T-helper 9 cell (primary cell): ENCODE results near the gene THOC6.
A peak's percentile ranks its signal among the peaks of the same experiment; 100 is the strongest.

Source experiments
- DNase-seq: peaks from one replicate; pipeline ENCODE4 v3.0.0-alpha.2; 2020

Gene THOC6

GRCh38 chr16:3017794-3018506 is 5.9 kb upstream of the THOC6 start, which contains the start of gene CLDN6:
CLDN6 (minus strand) TSS chr16:3018183; CDS start chr16:3016021, 2,162 bp downstream.
- no peak for DNase-seq

DNA sequence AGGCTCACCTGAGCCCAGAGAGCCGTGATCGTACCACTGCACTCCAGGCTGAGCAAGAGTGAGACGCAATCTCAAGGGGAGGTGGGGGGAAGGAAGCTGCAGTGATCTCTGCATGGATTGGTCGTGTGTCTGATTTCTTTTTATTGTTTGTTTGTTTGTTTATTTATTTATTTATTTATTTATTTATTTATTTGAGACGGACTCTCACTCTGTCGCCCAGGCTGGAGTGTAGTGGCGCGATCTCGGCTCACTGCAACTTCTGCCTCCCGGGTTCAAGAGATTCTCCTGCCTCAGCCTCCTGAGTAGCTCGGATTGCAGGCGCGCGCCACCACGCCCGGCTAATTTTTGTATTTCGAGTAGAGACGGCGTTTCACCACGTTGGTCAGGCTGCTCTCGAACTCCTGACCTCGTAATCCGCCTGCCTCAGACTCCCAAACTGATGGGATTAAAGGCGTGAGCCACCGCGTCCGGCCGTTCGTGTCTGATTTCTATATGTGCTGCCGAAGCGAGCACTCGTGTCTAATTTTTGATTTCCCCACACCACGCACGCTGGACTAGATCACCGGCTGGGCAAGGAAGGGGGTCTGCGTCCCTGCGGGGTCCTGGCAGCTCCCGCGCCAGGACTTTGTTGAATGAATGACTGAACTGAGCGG is 4.1 kb upstream of the THOC6 start:
- no peak for DNase-seq

DNA sequence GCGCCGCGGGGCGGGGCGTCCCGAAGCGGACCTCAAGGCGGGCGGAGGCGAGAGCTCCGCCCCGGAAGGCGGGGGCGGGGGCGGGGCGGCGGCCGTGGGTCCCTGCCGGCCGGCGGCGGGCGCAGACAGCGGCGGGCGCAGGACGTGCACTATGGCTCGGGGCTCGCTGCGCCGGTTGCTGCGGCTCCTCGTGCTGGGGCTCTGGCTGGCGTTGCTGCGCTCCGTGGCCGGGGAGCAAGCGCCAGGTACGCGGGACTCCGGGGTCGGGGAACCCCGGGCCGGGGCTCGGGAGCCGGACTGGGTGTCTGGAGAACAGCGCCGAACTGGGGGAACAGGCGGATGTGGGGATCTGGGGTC is 3.6 kb upstream of the THOC6 start, which contains the start of gene TNFRSF12A:
TSS of gene TNFRSF12A (plus strand) at position 122 of the 357 bp plus-strand sequence. CDS start at position 152, 30 bp downstream.
- peak; percentile 54 for DNase-seq

DNA sequence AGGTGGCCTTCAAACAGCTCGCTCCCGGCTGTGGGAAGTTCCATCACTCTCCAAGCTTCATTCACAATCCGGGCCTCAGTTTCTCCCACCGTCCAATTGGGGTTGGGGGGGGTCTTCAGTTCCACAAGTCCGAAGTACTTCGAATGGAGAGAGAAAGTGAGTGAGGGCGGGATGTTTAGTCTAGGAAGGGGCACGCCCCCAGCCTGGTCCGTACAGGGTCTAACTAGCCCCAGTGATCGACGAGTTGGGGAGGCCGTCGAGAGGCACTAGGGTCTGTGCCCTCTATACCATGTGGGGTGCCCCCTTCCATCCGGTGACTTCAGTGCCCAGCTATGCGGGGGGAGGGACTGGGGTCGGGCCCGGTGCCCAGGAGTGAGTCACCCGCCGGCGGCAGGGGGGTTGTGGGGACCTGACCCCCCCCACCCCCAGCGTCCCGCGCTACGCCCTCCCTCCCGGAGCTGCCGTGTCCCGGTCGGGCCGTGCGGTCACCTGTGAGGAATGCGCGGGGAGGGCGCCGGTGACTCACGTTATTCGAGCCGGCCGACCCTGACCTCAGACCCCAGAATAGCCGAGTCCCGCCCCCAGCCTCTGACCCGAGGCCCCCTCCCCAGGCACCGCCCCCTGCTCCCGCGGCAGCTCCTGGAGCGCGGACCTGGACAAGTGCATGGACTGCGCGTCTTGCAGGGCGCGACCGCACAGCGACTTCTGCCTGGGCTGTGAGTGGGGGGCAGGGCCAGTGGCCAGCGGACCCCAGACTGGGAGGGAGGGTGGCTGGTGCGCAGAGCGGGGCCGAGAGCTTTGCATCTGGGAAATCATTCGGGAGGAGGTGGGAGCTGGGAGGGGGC is 3.0 kb upstream of the THOC6 start:
- DNase-seq: peak; percentile 77

DNA sequence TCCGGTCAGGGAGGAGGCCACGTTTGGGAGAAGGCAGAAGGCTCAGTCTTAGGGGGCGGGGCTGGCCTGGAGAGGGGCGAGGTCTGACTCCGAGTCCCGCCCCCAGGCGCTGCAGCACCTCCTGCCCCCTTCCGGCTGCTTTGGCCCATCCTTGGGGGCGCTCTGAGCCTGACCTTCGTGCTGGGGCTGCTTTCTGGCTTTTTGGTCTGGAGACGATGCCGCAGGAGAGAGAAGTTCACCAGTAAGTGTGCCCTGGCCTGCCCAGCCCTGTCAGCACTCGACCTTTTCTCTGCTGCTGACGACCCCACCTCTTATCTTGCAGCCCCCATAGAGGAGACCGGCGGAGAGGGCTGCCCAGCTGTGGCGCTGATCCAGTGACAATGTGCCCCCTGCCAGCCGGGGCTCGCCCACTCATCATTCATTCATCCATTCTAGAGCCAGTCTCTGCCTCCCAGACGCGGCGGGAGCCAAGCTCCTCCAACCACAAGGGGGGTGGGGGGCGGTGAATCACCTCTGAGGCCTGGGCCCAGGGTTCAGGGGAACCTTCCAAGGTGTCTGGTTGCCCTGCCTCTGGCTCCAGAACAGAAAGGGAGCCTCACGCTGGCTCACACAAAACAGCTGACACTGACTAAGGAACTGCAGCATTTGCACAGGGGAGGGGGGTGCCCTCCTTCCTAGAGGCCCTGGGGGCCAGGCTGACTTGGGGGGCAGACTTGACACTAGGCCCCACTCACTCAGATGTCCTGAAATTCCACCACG is 2.2 kb upstream of the THOC6 start:
- DNase-seq: peak; percentile 78

DNA sequence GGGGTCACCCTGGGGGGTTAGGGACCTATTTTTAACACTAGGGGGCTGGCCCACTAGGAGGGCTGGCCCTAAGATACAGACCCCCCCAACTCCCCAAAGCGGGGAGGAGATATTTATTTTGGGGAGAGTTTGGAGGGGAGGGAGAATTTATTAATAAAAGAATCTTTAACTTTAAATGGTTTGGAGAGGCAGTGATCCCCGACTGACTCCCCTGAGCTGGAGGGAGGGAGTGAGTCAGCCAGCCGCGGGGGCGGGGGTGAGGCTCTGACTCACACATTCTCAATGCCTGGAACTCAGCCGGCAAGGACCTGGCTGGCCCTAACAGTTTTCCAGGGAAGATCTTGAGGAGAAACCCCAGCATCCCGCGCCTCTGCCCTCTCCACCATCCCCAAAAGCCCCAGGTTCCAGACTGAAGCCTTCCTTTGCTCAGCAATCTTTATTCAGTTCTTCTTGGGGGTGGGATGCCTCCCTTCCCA is 1.6 kb upstream of the THOC6 start:
- peak; percentile 70 for DNase-seq

DNA sequence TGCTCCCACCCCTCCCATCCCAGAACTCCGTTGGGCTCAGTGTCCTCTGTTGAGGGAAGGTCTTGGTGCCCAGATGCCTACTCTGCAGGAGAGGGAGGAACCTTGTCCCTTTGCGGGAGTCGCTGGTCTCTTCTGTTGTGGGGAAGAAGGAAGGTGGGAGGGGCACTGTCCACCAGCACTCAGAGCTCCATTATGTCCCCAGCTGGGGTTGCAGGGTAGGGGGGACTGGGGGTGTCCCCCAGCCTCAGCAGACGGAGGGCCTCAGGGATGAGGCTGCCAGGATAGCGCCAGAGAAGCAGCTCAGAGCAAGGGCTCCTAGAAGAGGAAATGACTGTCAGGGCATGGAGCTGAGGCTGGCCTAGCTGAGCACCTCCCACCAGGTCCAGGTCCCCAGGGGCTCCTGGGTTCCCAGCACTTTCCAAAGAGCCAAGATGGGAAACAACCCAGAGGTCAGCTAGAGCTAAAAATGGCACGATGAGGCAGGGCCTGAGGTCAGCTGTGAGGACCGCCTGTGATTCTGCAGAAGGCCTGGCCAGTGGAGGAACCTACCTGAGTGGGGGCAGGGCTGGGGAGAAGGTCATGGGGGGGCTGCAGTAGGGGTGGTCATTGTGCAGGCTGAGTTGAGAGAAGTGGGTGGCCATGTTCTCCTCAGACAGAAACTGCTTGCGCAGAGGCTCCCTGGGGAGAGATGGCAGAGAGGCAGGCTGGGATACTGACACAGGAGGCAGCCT is 986 bp upstream of the THOC6 start:
- DNase-seq: no peak

- no peak for DNase-seq
Measured at GRCh38 chr16:3023415-3023668, 493 bp upstream of the THOC6 start.

DNA sequence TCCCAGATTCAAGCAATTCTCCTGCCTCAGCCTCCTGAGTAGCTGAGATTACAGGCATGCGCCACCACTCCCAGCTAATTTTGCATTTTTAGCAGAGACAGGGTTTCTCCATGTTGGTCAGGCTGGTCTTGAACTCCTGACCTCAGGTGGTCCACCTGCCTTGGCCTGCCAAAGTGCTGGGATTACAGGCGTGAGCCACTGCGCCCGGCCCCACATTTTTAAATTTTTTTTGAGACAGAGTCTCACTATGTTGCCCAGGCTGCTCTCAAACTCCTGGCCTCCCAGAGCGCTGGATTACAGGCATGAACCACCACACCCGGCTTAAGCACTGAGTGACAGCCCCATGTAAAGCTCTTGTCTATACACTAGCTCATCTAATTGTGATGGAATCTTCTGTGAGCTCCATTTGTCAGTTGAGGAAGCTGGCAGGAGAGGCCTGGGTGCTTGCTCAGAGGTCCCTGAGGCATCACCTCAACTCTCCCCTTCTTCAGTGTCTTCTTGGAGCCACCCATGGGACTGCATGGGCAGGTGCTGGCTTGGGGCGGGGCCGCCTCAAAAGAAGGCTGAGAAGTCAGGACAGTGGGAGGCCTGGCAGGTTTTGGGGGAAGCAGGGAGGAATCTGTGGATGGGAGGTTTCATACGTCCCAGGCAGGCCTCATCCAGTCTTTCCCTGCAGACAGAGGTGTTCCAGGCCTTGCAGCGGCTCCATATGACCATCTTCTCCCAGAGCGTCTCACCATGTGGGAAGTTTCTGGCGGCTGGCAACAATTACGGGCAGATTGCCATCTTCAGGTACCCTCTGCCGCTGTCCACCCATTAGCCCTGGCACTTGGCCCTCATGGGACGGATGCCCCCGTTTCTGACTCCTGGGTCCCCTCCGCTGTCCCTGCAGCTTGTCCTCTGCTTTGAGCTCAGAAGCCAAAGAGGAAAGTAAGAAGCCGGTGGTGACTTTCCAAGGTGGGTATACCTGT is 1.5 kb downstream of the THOC6 start:
- no peak for DNase-seq

DNA sequence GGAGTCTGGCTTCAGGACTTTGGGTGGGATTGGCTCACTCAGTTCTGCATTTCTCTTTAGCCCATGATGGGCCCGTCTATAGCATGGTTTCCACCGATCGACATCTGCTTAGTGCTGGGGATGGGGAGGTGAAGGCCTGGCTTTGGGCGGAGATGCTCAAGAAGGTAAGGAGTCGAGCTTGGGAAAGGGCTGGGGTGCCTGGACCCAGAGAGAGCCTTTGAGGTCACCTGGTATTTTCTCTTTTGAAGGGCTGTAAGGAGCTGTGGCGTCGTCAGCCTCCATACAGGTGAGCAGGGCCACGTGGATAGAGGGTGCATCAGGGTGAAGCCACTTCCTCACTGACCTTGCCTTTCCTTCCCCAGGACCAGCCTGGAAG is 2.2 kb downstream of the THOC6 start:
- DNase-seq: no peak

DNA sequence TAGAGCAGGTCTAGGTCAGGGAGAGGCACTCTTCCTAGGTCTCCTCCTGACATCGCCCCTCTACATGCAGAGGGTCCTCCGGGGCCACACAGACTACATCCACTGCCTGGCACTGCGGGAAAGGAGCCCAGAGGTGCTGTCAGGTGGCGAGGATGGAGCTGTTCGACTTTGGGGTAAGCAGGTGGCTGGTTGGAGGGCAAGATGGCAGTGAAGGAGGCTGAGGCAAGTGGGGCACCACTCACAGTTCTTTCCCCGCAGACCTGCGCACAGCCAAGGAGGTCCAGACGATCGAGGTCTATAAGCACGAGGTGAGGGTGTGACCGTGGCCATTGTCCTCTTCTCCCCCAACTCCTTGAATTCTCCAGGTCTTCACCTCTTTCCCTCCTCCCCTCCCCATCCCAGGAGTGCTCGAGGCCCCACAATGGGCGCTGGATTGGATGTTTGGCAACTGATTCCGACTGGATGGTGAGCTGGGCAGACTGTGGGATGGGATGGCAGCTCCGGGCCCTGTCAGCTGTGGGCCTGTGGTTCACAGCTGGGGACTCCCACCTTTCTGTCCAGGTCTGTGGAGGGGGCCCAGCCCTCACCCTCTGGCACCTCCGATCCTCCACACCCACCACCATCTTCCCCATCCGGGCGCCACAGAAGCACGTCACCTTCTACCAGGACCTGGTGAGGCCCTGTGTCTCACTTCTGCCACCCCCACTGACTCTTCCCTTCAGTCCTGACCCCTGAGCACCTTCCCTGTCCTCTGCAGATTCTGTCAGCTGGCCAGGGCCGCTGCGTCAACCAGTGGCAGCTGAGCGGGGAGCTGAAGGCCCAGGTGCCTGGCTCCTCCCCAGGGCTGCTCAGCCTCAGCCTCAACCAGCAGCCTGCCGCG is 3.0 kb downstream of the THOC6 start:
- DNase-seq: no peak

DNA sequence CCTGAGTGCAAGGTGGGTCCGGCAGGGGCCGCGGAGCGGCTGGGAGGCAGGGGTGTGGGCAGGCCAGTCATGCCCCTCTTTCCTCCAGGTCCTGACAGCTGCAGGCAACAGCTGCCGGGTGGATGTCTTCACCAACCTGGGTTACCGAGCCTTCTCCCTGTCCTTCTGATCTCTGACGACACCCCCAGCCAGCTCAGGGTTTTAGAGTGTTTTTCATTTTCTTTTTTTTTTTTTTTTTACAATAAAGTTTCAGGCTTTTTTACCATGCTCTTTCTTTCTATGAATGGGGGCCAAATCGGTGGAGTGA is 3.6 kb downstream of the THOC6 start:
- no peak for DNase-seq

DNA sequence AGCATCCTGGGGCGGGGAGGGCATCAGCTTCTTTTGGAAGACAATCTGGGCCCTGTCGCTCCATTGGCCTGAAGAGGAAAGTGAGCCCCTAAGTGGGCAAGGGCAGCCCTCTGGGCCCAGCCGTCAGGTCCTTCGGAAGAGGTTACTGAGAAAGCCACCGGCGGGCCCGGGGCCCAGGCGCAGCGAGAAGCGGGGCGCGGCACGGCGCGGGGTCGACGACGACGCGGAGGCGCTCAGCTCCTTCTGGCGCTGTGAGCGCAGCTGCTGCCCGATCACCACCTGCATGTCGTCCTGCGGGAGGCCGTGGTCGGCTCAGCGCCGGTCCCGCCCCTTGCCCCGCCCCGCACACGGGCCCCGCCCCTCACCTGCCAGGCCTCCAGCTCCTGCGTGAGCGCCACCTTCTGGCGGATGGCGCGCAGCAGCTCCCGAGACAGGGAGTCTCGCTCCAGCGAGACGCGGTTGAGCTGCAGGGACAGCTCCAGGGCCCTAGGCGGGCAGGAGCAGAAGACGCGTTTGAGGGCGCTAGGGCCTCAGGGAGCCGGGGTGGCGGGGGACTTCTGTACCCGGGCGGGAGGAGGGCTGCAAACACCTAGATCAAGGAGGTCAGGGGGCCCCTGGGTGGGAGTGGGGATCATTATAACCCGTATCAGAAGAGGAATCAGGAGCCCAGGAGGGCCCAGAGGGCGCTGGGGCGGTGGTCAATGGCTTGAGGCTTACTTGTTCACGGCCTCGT is 4.3 kb downstream of the THOC6 start:
- peak; percentile 94 for DNase-seq

- DNase-seq: no peak
Measured at GRCh38 chr16:3028716-3029319, 5.0 kb downstream of the THOC6 start.

GRCh38 chr16:3029491-3030221 is 5.8 kb downstream of the THOC6 start:
- no peak for DNase-seq

DNA sequence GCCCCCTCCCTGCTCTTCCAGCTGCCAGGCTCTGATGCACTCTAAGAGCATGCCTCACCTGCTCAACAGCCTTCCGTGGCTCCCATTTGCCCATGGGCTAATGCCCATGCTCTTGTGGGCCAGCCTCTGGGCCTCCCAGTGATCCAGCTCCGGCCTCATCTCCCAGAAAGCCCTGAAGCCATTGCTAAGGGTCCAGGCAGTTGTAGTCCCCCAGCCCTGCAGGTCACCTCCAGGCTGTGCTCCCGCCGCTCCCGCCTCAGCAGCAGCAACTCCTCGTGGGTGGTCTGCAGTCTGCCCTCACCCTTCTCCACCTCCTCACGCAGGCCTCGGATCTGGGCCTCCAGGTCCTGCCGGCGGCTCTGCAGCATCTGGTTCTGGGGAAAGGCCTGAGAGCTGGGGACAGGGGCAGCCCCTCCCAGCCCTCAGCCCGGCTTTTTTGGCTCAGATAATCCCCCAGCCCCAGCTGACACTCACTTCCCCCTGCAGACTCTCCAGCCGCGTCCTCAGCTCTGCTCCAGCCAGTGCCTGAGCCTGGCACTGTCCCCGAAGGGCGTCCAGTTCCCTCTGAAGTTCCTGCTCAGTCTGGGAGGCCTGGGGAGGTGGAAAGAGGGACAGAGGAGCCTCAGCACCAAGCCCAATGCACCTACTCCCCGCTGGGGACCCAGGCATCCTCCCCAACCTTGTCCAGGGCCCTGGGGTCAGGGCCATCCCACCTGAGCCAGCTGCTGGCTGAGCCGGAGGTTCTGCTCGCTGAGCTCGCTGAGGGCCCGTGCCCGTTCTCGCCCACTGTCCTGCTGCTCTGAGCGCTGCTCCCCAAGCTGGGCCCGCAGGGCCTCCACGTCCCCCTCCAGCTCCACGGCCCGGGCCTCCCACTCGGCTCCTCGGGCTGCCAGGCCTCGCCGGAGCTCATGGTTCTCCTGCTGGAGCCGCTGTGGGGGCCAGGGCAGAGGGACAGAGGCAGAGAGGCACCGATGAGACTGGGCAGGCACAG is 6.7 kb downstream of the THOC6 start:
- DNase-seq: no peak

DNA sequence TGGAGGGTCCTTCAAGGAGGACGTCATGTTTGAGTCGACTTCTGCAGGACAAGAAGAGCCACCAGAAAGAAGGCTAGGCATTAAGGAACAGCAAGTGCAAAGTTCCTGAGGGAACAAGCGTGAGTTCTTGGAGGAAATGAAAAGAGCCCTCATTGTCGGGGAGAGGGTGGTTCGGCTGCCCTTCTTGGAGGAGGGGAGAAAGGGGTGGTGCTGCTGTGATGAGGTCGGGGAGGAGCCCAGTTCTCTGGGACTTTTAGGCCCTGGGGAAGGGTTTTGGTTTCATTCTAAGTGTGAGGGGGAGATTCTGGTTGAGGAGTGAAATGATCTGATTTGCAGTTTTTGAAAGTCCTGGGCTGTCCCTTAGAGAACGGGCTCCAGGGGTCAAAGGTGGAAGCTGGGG is 8.8 kb downstream of the THOC6 start:
- DNase-seq: no peak
